ENCODE results near the gene DCAF11.

- TF ChIP-seq CTCF (IDR thresholded peaks at IDR 0.05; ENCODE audit: insufficient read depth, low read length, poor library complexity, severe bottlenecking): no peak
- TF ChIP-seq EZH2phosphoT487 (conservative IDR thresholded peaks at IDR 0.05; ENCODE audit: low read length): no peak
Observed at GRCh38 chr14:24087004-24087403, 27.6 kb upstream of the DCAF11 start.
